Ramos (cell line): ENCODE data around the gene EPC1.
"Not testable (repeated sequence)": the region's sequence is repeated elsewhere in the genome, so short reads cannot be mapped to it uniquely, and the experiment has no call there.

Source experiments
- in situ Hi-C: fragments of 300-500 bp; cut with MboI; formaldehyde crosslinking; loops from one replicate; pipeline ENCODE4 v1.14.3; 2022; ENCODE audit warnings: low sequenced_read_pairs; ENCODE audit not compliant: unreplicated experiment

The EPC1 gene

GRCh38 chr10:32250489-32250888 is 96.5 kb downstream of the EPC1 start:
- in situ Hi-C loops: loop anchor here (25.0 kb wide), 1 partner anchor 112 kb away; no protein-coding TSS in a partner anchor

GRCh38 chr10:32246685-32247084 is 100.3 kb downstream of the EPC1 start:
- in situ Hi-C loops: no loop called here

GRCh38 chr10:32245760-32246159 is 101.2 kb downstream of the EPC1 start:
- in situ Hi-C loops: no loop called here

- in situ Hi-C loops: no loop called here
Observed at GRCh38 chr10:32244421-32245207, 102.3 kb downstream of the EPC1 start.

GRCh38 chr10:32244011-32244410 is 102.9 kb downstream of the EPC1 start:
- in situ Hi-C loops: no loop called here

GRCh38 chr10:32241946-32242345 is 105.0 kb downstream of the EPC1 start:
- in situ Hi-C loops: no loop called here

- in situ Hi-C loops: no loop called here
Observed at GRCh38 chr10:32240471-32240870, 106.5 kb downstream of the EPC1 start.

GRCh38 chr10:32239769-32240168 is 107.2 kb downstream of the EPC1 start:
- in situ Hi-C loops: no loop called here

- in situ Hi-C loops: no loop called here
Observed at GRCh38 chr10:32237644-32238345, 109.2 kb downstream of the EPC1 start.

GRCh38 chr10:32234471-32234870 is 112.5 kb downstream of the EPC1 start:
- in situ Hi-C loops: no loop called here

- in situ Hi-C loops: not testable (repeated sequence)
Observed at GRCh38 chr10:32233375-32233774, 113.6 kb downstream of the EPC1 start.

GRCh38 chr10:32232378-32232777 is 114.6 kb downstream of the EPC1 start:
- in situ Hi-C loops: no loop called here

GRCh38 chr10:32229788-32230187 is 117.2 kb downstream of the EPC1 start:
- in situ Hi-C loops: not testable (repeated sequence)

GRCh38 chr10:32229170-32229569 is 117.8 kb downstream of the EPC1 start:
- in situ Hi-C loops: no loop called here

- in situ Hi-C loops: no loop called here
Observed at GRCh38 chr10:32227802-32228201, 119.2 kb downstream of the EPC1 start.

- in situ Hi-C loops: no loop called here
Observed at GRCh38 chr10:32226624-32227023, 120.3 kb downstream of the EPC1 start.

GRCh38 chr10:32225976-32226375 is 121.0 kb downstream of the EPC1 start:
- in situ Hi-C loops: no loop called here

- in situ Hi-C loops: not testable (repeated sequence)
Observed at GRCh38 chr10:32222376-32222775, 124.6 kb downstream of the EPC1 start.

GRCh38 chr10:32219156-32219555 is 127.8 kb downstream of the EPC1 start:
- in situ Hi-C loops: not testable (repeated sequence)

GRCh38 chr10:32218206-32219044 is 128.5 kb downstream of the EPC1 start:
- in situ Hi-C loops: not testable (repeated sequence)
